ENCODE data around the gene NTRK2.

- TF ChIP-seq EZH2 (IDR thresholded peaks at IDR 0.05; ENCODE audit: low read depth): no peak
- TF ChIP-seq CTCF (conservative IDR thresholded peaks at IDR 0.05): no peak
These were observed 110.9 kb downstream of the NTRK2 start for GRCh38 chr9:84780385-84780784.
